Activated naive CD8-positive, alpha-beta T cell treated with anti-CD3 and anti-CD28 coated beads, Interleukin-2, amount 50 U/mL, for 24 hours (primary cell): ENCODE results near the gene PNPLA7.
"Not testable (repeated sequence)": the region's sequence is repeated elsewhere in the genome, so short reads cannot be mapped to it uniquely, and the experiment has no call there.

Experiments used
- ATAC-seq: fragments of 150-1000 bp; cut with Tn5 transposase; one replicate; pipeline ENCODE4 v1.10.0; 2021
- DNase-seq: peaks from one replicate; pipeline ENCODE4 v3.0.0; 2021
- H3K27ac Mint-ChIP-seq: one replicate; pipeline ENCODE4 v1.8.0; 2021; ENCODE audit warnings: mild to moderate bottlenecking, mixed read lengths
- H3K27me3 Mint-ChIP-seq: one replicate; pipeline ENCODE4 v1.8.0; 2021; ENCODE audit warnings: mixed read lengths
- H3K36me3 Mint-ChIP-seq: one replicate; pipeline ENCODE4 v1.8.0; 2021; ENCODE audit warnings: low read depth, mixed read lengths
- H3K4me1 Mint-ChIP-seq: one replicate; pipeline ENCODE4 v1.8.0; 2021; ENCODE audit warnings: mixed read lengths
- H3K4me3 Mint-ChIP-seq: one replicate; pipeline ENCODE4 v1.8.0; 2021; ENCODE audit warnings: mild to moderate bottlenecking, moderate library complexity, mixed read lengths
- H3K9me3 Mint-ChIP-seq: one replicate; pipeline ENCODE4 v1.8.0; 2021; ENCODE audit warnings: mixed read lengths

PNPLA7 gene

GRCh38 chr9:137458194-137459151, 91.7 kb downstream of the PNPLA7 start:
- Mint-ChIP-seq H3K4me1 (peaks cover 46% of the 10 kb centered on the region), H3K27ac (no peak overlapping the region), H3K36me3 (peaks cover 13% of the 10 kb centered on the region), H3K4me3 (peak overlapping the region; percentile 40), H3K27me3 (no peaks in the 10 kb centered on the region), H3K9me3 (no peaks in the 10 kb centered on the region)
- ATAC-seq (peak; percentile 0), DNase-seq (peak; percentile 25)

- peaks cover 14% of the 10 kb centered on the region for H3K36me3 Mint-ChIP-seq
- H3K27ac Mint-ChIP-seq: no peak overlapping the region
- peaks cover 42% of the 10 kb centered on the region for H3K4me1 Mint-ChIP-seq
These were observed 92.6 kb downstream of the PNPLA7 start for GRCh38 chr9:137457406-137458193.

GRCh38 chr9:137456864-137457405, 93.3 kb downstream of the PNPLA7 start:
- no peak for DNase-seq
- peak overlapping the region; percentile 14 for H3K4me3 Mint-ChIP-seq
- H3K27ac Mint-ChIP-seq: no peak overlapping the region
- no peaks in the 10 kb centered on the region for H3K27me3 Mint-ChIP-seq
- peaks cover 43% of the 10 kb centered on the region for H3K4me1 Mint-ChIP-seq
- H3K9me3 Mint-ChIP-seq: no peaks in the 10 kb centered on the region
- ATAC-seq: no peak
- peaks cover 19% of the 10 kb centered on the region for H3K36me3 Mint-ChIP-seq

More at GRCh38 chr9:137457406-137458193, 92.6 kb downstream of the PNPLA7 start:
- ATAC-seq (no peak), DNase-seq (no peak)
- no peaks in the 10 kb centered on the region for H3K27me3 Mint-ChIP-seq
- H3K9me3 Mint-ChIP-seq: no peaks in the 10 kb centered on the region
- H3K4me3 Mint-ChIP-seq: peak overlapping the region; percentile 38

GRCh38 chr9:137456061-137456863, 93.9 kb downstream of the PNPLA7 start:
- H3K4me3 Mint-ChIP-seq: no peak overlapping the region
- no peak overlapping the region for H3K27ac Mint-ChIP-seq

GRCh38 chr9:137455359-137455991, 94.7 kb downstream of the PNPLA7 start:
- H3K27ac Mint-ChIP-seq: no peak overlapping the region
- H3K4me3 Mint-ChIP-seq: no peak overlapping the region
- peaks cover 37% of the 10 kb centered on the region for H3K4me1 Mint-ChIP-seq
- H3K36me3 Mint-ChIP-seq: peaks cover 19% of the 10 kb centered on the region
- DNase-seq (no peak), ATAC-seq (no peak)
- H3K9me3 Mint-ChIP-seq: no peaks in the 10 kb centered on the region
- no peaks in the 10 kb centered on the region for H3K27me3 Mint-ChIP-seq

More at GRCh38 chr9:137456061-137456863, 93.9 kb downstream of the PNPLA7 start:
- peaks cover 41% of the 10 kb centered on the region for H3K4me1 Mint-ChIP-seq
- DNase-seq: no peak
- no peaks in the 10 kb centered on the region for H3K9me3 Mint-ChIP-seq
- no peaks in the 10 kb centered on the region for H3K27me3 Mint-ChIP-seq
- peaks cover 19% of the 10 kb centered on the region for H3K36me3 Mint-ChIP-seq
- ATAC-seq: no peak

GRCh38 chr9:137454597-137455358, 95.4 kb downstream of the PNPLA7 start:
- no peak for ATAC-seq
- Mint-ChIP-seq H3K27ac (no peak overlapping the region), H3K4me3 (no peak overlapping the region), H3K27me3 (no peaks in the 10 kb centered on the region), H3K4me1 (peaks cover 36% of the 10 kb centered on the region), H3K36me3 (peaks cover 21% of the 10 kb centered on the region), H3K9me3 (no peaks in the 10 kb centered on the region)
- DNase-seq: no peak

- Mint-ChIP-seq H3K4me1 (peaks cover 32% of the 10 kb centered on the region), H3K27me3 (no peaks in the 10 kb centered on the region), H3K9me3 (no peaks in the 10 kb centered on the region), H3K36me3 (peaks cover 21% of the 10 kb centered on the region), H3K27ac (no peak overlapping the region), H3K4me3 (no peak overlapping the region)
- DNase-seq (peak; percentile 45), ATAC-seq (no peak)
These were observed 96.0 kb downstream of the PNPLA7 start for GRCh38 chr9:137454145-137454596.

GRCh38 chr9:137453643-137454081, 96.5 kb downstream of the PNPLA7 start:
- no peak overlapping the region for H3K27ac Mint-ChIP-seq
- no peaks in the 10 kb centered on the region for H3K9me3 Mint-ChIP-seq

GRCh38 chr9:137452761-137453642, 97.2 kb downstream of the PNPLA7 start:
- Mint-ChIP-seq H3K36me3 (peaks cover 21% of the 10 kb centered on the region), H3K4me3 (no peak overlapping the region), H3K4me1 (peaks cover 32% of the 10 kb centered on the region), H3K9me3 (no peaks in the 10 kb centered on the region), H3K27ac (no peak overlapping the region), H3K27me3 (no peaks in the 10 kb centered on the region)
- DNase-seq (no peak), ATAC-seq (no peak)

More at GRCh38 chr9:137453643-137454081, 96.5 kb downstream of the PNPLA7 start:
- Mint-ChIP-seq H3K4me1 (peaks cover 32% of the 10 kb centered on the region), H3K4me3 (no peak overlapping the region), H3K36me3 (peaks cover 21% of the 10 kb centered on the region), H3K27me3 (no peaks in the 10 kb centered on the region)
- ATAC-seq: peak; percentile 47
- peak; percentile 64 for DNase-seq

- ATAC-seq (no peak), DNase-seq (no peak)
- Mint-ChIP-seq H3K9me3 (no peaks in the 10 kb centered on the region), H3K4me1 (peaks cover 34% of the 10 kb centered on the region), H3K27me3 (no peaks in the 10 kb centered on the region), H3K4me3 (no peak overlapping the region), H3K27ac (no peak overlapping the region), H3K36me3 (peaks cover 21% of the 10 kb centered on the region)
These were observed 98.0 kb downstream of the PNPLA7 start for GRCh38 chr9:137452006-137452760.

GRCh38 chr9:137451264-137452005, 98.8 kb downstream of the PNPLA7 start:
- not testable (repeated sequence) for H3K27ac Mint-ChIP-seq, DNase-seq, H3K9me3 Mint-ChIP-seq, H3K27me3 Mint-ChIP-seq, H3K4me3 Mint-ChIP-seq, ATAC-seq
- Mint-ChIP-seq H3K36me3 (peaks cover 21% of the 10 kb centered on the region), H3K4me1 (peaks cover 29% of the 10 kb centered on the region)
